Fibroblast of lung (primary cell): ENCODE measurements around the gene UQCC2. TPM values are rescaled to one million over a fixed set of nuclear protein-coding genes. Genes with fewer than 3 reads are reported as not detected.
A peak's percentile ranks its signal among the peaks of the same experiment; 100 is the strongest.

Experiments used
- DNase-seq, 2 donors: peaks; one replicate each; pipeline versions ENCODE4 v3.0.0 to v3.0.0-alpha.2; 2010; ENCODE audit warnings: low read depth in 2 of 2
- H2AFZ ChIP-seq: 2 replicates; pipeline ENCODE4 v1.5.1; 2012; ENCODE audit warnings: low read length, control low read depth, inconsistent platforms
- H3K27ac ChIP-seq: 2 replicates; pipeline ENCODE4 v1.5.1; 2011; ENCODE audit warnings: low read length, control low read depth; ENCODE audit not compliant: insufficient read depth
- H3K27me3 ChIP-seq: 2 replicates; pipeline ENCODE4 v1.5.1; 2011; ENCODE audit warnings: mild to moderate bottlenecking, low read length; ENCODE audit not compliant: control insufficient read depth, insufficient read depth
- H3K36me3 ChIP-seq: 2 replicates; pipeline ENCODE4 v1.5.1; 2011; ENCODE audit warnings: low read length; ENCODE audit not compliant: control insufficient read depth, insufficient read depth
- H3K4me1 ChIP-seq: 2 replicates; pipeline ENCODE4 v1.5.1; 2011; ENCODE audit warnings: low read length; ENCODE audit not compliant: control insufficient read depth, insufficient read depth; ENCODE audit errors: extremely low read depth
- H3K4me2 ChIP-seq: 2 replicates; pipeline ENCODE4 v1.5.1; 2011; ENCODE audit warnings: low read length, control low read depth; ENCODE audit not compliant: insufficient read depth; ENCODE audit errors: extremely low read depth
- H3K4me3 ChIP-seq, 4 experiments: fragments of 200-600 bp in 1 of 4; sonication (generic) in 1 of 4; replicated peaks in 1 of 4; 2 replicates each; pipeline ENCODE4 v1.5.1; 2011 to 2016; ENCODE audit warnings: low read length in 4 of 4, low read depth in 3 of 4, mild to moderate bottlenecking in 3 of 4, control low read depth in 2 of 4, inconsistent platforms in 1 of 4, mixed read lengths in 1 of 4; ENCODE audit not compliant: insufficient read depth in 1 of 4; ENCODE audit errors: control extremely low read depth in 1 of 4
- H3K79me2 ChIP-seq: 2 replicates; pipeline ENCODE4 v1.5.1; 2012; ENCODE audit warnings: mild to moderate bottlenecking, low read length, inconsistent platforms; ENCODE audit not compliant: control insufficient read depth, insufficient read depth
- H3K9ac ChIP-seq: 2 replicates; pipeline ENCODE4 v1.5.1; 2011; ENCODE audit warnings: mild to moderate bottlenecking, low read length, control low read depth; ENCODE audit not compliant: insufficient read depth
- H3K9me3 ChIP-seq: 2 replicates; pipeline ENCODE4 v1.5.1; 2012; ENCODE audit warnings: low read depth, low read length; ENCODE audit not compliant: control insufficient read depth, insufficient read depth
- H4K20me1 ChIP-seq: 2 replicates; pipeline ENCODE4 v1.5.1; 2011; ENCODE audit warnings: low read length; ENCODE audit not compliant: control insufficient read depth, insufficient read depth; ENCODE audit errors: extremely low read depth
- CTCF ChIP-seq, 2 donors: IDR thresholded peaks in 1 of 2; conservative IDR thresholded peaks in 1 of 2; 1 replicate in 1 of 2; 2 replicates in 1 of 2; pipeline ENCODE4 v1.5.1; 2011 to 2012; ENCODE audit warnings: low read length in 2 of 2, control low read depth in 1 of 2, inconsistent platforms in 1 of 2, low read depth in 1 of 2, mild to moderate bottlenecking in 1 of 2
- EZH2 ChIP-seq: IDR thresholded peaks from 2 replicates; pipeline ENCODE4 v1.5.1; 2012; ENCODE audit warnings: low read length, control low read depth, mild to moderate bottlenecking; ENCODE audit errors: missing control alignments
- polyA plus RNA-seq, 2 donors: library from polyadenylated mRNA; depleted of rRNA in 1 of 2; stranded (reverse) in 1 of 2; unstranded in 1 of 2; fragments of >200 nt; gene quantifications; 2 replicates each; pipeline ENCODE4 v1.2.1, GENCODE V29; 2011 to 2012; ENCODE audit warnings: missing spikeins in 1 of 2
- total RNA-seq: library from RNA; depleted of rRNA; stranded (reverse); fragments of >200 nt; gene quantifications from 2 replicates; pipeline ENCODE4 v1.2.1, GENCODE V29; 2014

Gene UQCC2
- total and polyA plus RNA-seq, 2 donors (not counting 1 experiment from before 2014, with no cell fraction given), result 33.8 to 36.5 TPM

DNA sequence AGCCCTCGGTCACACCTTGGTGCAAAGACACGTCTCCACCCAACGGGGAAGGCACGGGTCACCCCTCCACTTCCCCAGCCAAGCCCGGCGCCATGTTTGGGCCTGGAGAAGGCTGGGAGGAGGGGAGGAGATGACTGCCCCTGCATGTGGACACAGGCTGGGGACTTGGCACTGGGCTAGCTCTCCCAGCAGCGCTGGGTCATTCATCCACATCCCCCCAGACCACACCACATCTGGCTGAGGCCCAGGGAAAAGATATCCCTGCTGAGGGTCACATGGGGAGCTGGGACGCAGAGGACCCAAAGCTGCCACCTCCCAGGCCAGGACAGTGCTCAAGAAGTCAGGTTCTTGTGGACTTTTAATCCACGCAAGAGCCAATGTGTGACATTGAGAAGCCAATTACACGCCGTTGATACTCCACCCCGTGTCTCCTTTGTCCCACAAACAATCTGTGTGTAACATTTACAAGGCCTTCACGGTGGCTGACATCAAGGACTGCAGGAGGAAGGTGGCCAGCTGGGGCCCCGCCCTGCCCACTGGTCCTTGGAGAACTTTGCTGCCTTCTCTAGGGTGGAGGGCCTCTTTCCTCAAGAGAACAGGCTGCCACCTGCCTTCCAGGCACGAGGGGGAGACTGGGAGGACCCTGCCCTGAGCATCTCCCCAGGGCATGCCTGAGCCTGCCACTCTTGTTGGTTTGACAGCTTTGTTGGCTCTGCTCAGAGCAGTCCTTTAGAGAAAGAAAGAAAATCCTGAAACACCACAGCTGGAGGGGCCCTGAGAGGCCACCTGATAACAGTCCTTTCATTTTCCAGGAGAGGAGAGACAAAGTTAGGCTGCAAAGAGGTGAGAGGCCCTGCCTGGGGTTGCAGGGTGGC lies 40.5 kb upstream of the UQCC2 start:
- Histone ChIP-seq H3K27ac (no peak overlapping the region), H3K36me3 (no peaks in the 10 kb centered on the region), H3K27me3 (no peaks in the 10 kb centered on the region), H2AFZ (no peak overlapping the region), H3K4me3 (no peak overlapping the region), H3K9ac (no peak overlapping the region), H3K4me1 (peaks cover 14% of the 10 kb centered on the region), H3K79me2 (no peaks in the 10 kb centered on the region), H3K9me3 (no peaks in the 10 kb centered on the region), H4K20me1 (no peaks in the 10 kb centered on the region), H3K4me2 (no peak overlapping the region)
- DNase-seq, result no peak
- TF ChIP-seq EZH2, result no peak
- no peak for TF ChIP-seq CTCF (conservative IDR thresholded peaks at IDR 0.05 in 1 of 2, IDR thresholded peaks at IDR 0.05 in 1 of 2; ENCODE audit: low read depth in 1 of 2, low read length in 2 of 2)

GRCh38 chr6:33750244-33750991 lies 38.9 kb upstream of the UQCC2 start:
- H4K20me1 ChIP-seq, result no peaks in the 10 kb centered on the region
- no peaks in the 10 kb centered on the region for H3K36me3 ChIP-seq
- H3K27ac ChIP-seq, result no peak overlapping the region
- TF ChIP-seq EZH2 (no peak), CTCF (conservative IDR thresholded peaks at IDR 0.05 in 1 of 2, IDR thresholded peaks at IDR 0.05 in 1 of 2; ENCODE audit: low read depth in 1 of 2, low read length in 2 of 2) (no peak)
- no peaks in the 10 kb centered on the region for H3K79me2 ChIP-seq
- H2AFZ ChIP-seq, result no peak overlapping the region
- DNase-seq, result peak in 1 of 2 donors; percentile 74
- no peak overlapping the region for H3K4me2 ChIP-seq
- no peak overlapping the region for H3K4me3 ChIP-seq
- H3K9me3 ChIP-seq, result no peaks in the 10 kb centered on the region
- H3K27me3 ChIP-seq, result no peaks in the 10 kb centered on the region
- no peak overlapping the region for H3K9ac ChIP-seq
- peaks cover 22% of the 10 kb centered on the region for H3K4me1 ChIP-seq

DNA sequence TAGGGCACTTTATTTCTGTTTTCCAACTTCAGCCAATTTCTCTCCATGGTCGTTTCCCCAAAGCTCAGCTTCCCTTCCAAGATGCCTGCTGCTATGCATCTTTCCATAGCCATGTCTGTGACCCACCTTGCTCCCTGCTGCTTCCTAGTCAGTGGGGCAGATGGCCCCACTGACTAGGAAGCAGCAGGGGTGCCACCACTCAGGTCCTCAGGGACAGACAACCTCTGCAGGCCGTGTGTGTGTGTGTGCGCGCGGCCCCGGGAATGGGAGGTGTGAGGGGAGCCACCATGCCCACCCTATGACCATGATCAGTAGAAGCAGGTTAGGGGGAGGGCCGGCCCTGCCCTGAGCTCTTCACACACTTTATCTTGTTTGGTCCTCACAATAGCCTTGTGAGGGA lies 37.9 kb upstream of the UQCC2 start:
- Histone ChIP-seq H3K4me3 (no peak overlapping the region), H2AFZ (no peak overlapping the region), H3K4me1 (peaks cover 22% of the 10 kb centered on the region), H3K79me2 (no peaks in the 10 kb centered on the region), H3K27me3 (no peaks in the 10 kb centered on the region), H3K4me2 (no peak overlapping the region), H4K20me1 (no peaks in the 10 kb centered on the region), H3K9ac (no peak overlapping the region), H3K36me3 (no peaks in the 10 kb centered on the region), H3K9me3 (no peaks in the 10 kb centered on the region), H3K27ac (no peak overlapping the region)
- no peak for TF ChIP-seq EZH2
- no peak for TF ChIP-seq CTCF (conservative IDR thresholded peaks at IDR 0.05 in 1 of 2, IDR thresholded peaks at IDR 0.05 in 1 of 2; ENCODE audit: low read depth in 1 of 2, low read length in 2 of 2)
- DNase-seq, result no peak
